HG02943 (cell line): ENCODE results near the gene CKAP5.

Experiments used
- ATAC-seq: cut with Tn5 transposase; IDR thresholded peaks from one replicate; pipeline ENCODE4 v1.9.1; 2021; ENCODE audit warnings: mild to moderate bottlenecking, low read depth, moderate library complexity; ENCODE audit not compliant: unreplicated experiment

The CKAP5 gene

GRCh38 chr11:46856605-46857343 is 10.7 kb upstream of the CKAP5 start:
- ATAC-seq = no peak

GRCh38 chr11:46855863-46856262 is 9.8 kb upstream of the CKAP5 start:
- ATAC-seq = no peak

- ATAC-seq = no peak
These were observed 9.1 kb upstream of the CKAP5 start for GRCh38 chr11:46855167-46855566.

GRCh38 chr11:46850829-46851380 is 4.8 kb upstream of the CKAP5 start:
- ATAC-seq = no peak

- no peak for ATAC-seq
These were observed 3.6 kb upstream of the CKAP5 start for GRCh38 chr11:46849631-46850030.

GRCh38 chr11:46846510-46846830 is 390 bp upstream of the CKAP5 start:
- no peak for ATAC-seq

- ATAC-seq = peak; percentile 12
These were observed 690 bp downstream of the CKAP5 start for GRCh38 chr11:46845440-46845739.

- ATAC-seq = no peak
These were observed 6.0 kb downstream of the CKAP5 start for GRCh38 chr11:46840116-46840515.

GRCh38 chr11:46838501-46838900 is 7.6 kb downstream of the CKAP5 start:
- ATAC-seq = no peak

- ATAC-seq = no peak
These were observed 8.2 kb downstream of the CKAP5 start for GRCh38 chr11:46837860-46838259.

- no peak for ATAC-seq
These were observed 9.2 kb downstream of the CKAP5 start for GRCh38 chr11:46836870-46837269.

- ATAC-seq = no peak
These were observed 9.6 kb downstream of the CKAP5 start for GRCh38 chr11:46836431-46836830.

- no peak for ATAC-seq
These were observed 10.2 kb downstream of the CKAP5 start for GRCh38 chr11:46835897-46836296.

- ATAC-seq = no peak
These were observed 11.3 kb downstream of the CKAP5 start for GRCh38 chr11:46834821-46835220.

- ATAC-seq = no peak
These were observed 13.4 kb downstream of the CKAP5 start for GRCh38 chr11:46832511-46833214.

GRCh38 chr11:46827995-46828394 is 18.1 kb downstream of the CKAP5 start:
- no peak for ATAC-seq

GRCh38 chr11:46826310-46827044 is 19.6 kb downstream of the CKAP5 start:
- ATAC-seq = peak; percentile 91

- no peak for ATAC-seq
These were observed 37.2 kb downstream of the CKAP5 start for GRCh38 chr11:46808799-46809431.

- no peak for ATAC-seq
These were observed 44.2 kb downstream of the CKAP5 start for GRCh38 chr11:46801694-46802470.

GRCh38 chr11:46800177-46800576 is 45.9 kb downstream of the CKAP5 start:
- ATAC-seq = no peak
